T-helper 2 cell (primary cell): Measurements from ENCODE around the gene ZNF532.
A peak's percentile ranks its signal among the peaks of the same experiment; 100 is the strongest.
"Not testable (repeated sequence)": the region's sequence is repeated elsewhere in the genome, so short reads cannot be mapped to it uniquely, and the experiment has no call there.

Experiments used
- DNase-seq, 5 experiments: peaks; one replicate each; pipeline versions ENCODE4 v3.0.0 to v3.0.0-alpha.2; 2012 to 2022
- total RNA-seq, 2 donors: gene quantifications; one replicate each; lab custom pipeline; 2026; lab: John Stamatoyannopoulos, UW

ZNF532 gene
- total RNA-seq: 8.4 to 12.7 reads per million in 2 donors

- peak in 1 of 5 experiments; percentile 20 for DNase-seq
These were observed at the start of gene ZNF532 for GRCh38 chr18:58864146-58865032. Gene ZNF532, plus strand, starts transcription at chr18:58864877. CDS start in a region left out here.

GRCh38 chr18:58819051-58819450 lies 45.6 kb upstream of the ZNF532 start:
- peak in 3 of 5 experiments; percentile 7 to 68 (median 26) for DNase-seq

- no peak for DNase-seq
These were observed 44.4 kb upstream of the ZNF532 start for GRCh38 chr18:58820251-58820650.

- no peak for DNase-seq
These were observed 41.7 kb upstream of the ZNF532 start for GRCh38 chr18:58822944-58823343.

GRCh38 chr18:58823412-58823811 lies 41.3 kb upstream of the ZNF532 start:
- DNase-seq: no peak

- not testable (repeated sequence) for DNase-seq
These were observed 37.8 kb upstream of the ZNF532 start for GRCh38 chr18:58826926-58827325.

- DNase-seq: no peak
These were observed 37.2 kb upstream of the ZNF532 start for GRCh38 chr18:58827428-58827827.

- no peak for DNase-seq
These were observed 36.8 kb upstream of the ZNF532 start for GRCh38 chr18:58827886-58828285.

GRCh38 chr18:58828399-58829121 lies 36.1 kb upstream of the ZNF532 start:
- no peak for DNase-seq

GRCh38 chr18:58829263-58829662 lies 35.4 kb upstream of the ZNF532 start:
- no peak for DNase-seq

- DNase-seq: not testable (repeated sequence)
These were observed 34.8 kb upstream of the ZNF532 start for GRCh38 chr18:58829886-58830285.

- DNase-seq: no peak
These were observed 33.1 kb upstream of the ZNF532 start for GRCh38 chr18:58831606-58832005.

- no peak for DNase-seq
These were observed 26.4 kb upstream of the ZNF532 start for GRCh38 chr18:58838165-58838860.

- DNase-seq: no peak
These were observed 25.7 kb upstream of the ZNF532 start for GRCh38 chr18:58838946-58839345.

- DNase-seq: no peak
These were observed 21.5 kb upstream of the ZNF532 start for GRCh38 chr18:58842978-58843687.

- no peak for DNase-seq
These were observed 21.0 kb upstream of the ZNF532 start for GRCh38 chr18:58843688-58844035.

GRCh38 chr18:58844871-58845270 lies 19.8 kb upstream of the ZNF532 start:
- DNase-seq: no peak

GRCh38 chr18:58845928-58846724 lies 18.6 kb upstream of the ZNF532 start:
- no peak for DNase-seq

- DNase-seq: no peak
These were observed 17.1 kb upstream of the ZNF532 start for GRCh38 chr18:58847383-58848071.

- DNase-seq: no peak
These were observed 16.0 kb upstream of the ZNF532 start for GRCh38 chr18:58848685-58849084.
